Breast epithelium (tissue), 3 donors: Measurements from ENCODE around the gene SIK3.

Experiments used
- POLR2A ChIP-seq: fragments of 450-650 bp; IDR thresholded peaks from one replicate; pipeline ENCODE4 v1.6.1; 2016; ENCODE audit warnings: antibody characterized with exemption, mild to moderate bottlenecking, moderate library complexity
- TF ChIP-seq, protein P1 (sequence below), 3 donors: fragments of 450-650 bp; IDR thresholded peaks; one replicate each; pipeline ENCODE4 v1.5.1; 2016 to 2017; ENCODE audit warnings: antibody characterized with exemption in 3 of 3, mild to moderate bottlenecking in 3 of 3, moderate library complexity in 3 of 3

GRCh38 chr11:116929414-116930090, 168.7 kb downstream of the SIK3 start:
- TF ChIP-seq, protein P1, sequence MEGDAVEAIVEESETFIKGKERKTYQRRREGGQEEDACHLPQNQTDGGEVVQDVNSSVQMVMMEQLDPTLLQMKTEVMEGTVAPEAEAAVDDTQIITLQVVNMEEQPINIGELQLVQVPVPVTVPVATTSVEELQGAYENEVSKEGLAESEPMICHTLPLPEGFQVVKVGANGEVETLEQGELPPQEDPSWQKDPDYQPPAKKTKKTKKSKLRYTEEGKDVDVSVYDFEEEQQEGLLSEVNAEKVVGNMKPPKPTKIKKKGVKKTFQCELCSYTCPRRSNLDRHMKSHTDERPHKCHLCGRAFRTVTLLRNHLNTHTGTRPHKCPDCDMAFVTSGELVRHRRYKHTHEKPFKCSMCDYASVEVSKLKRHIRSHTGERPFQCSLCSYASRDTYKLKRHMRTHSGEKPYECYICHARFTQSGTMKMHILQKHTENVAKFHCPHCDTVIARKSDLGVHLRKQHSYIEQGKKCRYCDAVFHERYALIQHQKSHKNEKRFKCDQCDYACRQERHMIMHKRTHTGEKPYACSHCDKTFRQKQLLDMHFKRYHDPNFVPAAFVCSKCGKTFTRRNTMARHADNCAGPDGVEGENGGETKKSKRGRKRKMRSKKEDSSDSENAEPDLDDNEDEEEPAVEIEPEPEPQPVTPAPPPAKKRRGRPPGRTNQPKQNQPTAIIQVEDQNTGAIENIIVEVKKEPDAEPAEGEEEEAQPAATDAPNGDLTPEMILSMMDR (IDR thresholded peaks at IDR 0.05) = no peak
- no peak for TF ChIP-seq POLR2A
